ENCODE results near the gene HNRNPA2B1. TPM values are rescaled to one million over a fixed set of nuclear protein-coding genes. Genes with fewer than 3 reads are reported as not detected.
"Not testable (repeated sequence)": the region's sequence is repeated elsewhere in the genome, so short reads cannot be mapped to it uniquely, and the experiment has no call there.

HNRNPA2B1 gene
- total RNA-seq, 4 donors from 2014 or later = 148 to 256 (median 203) TPM

GRCh38 chr7:26179422-26179821 is 21.1 kb downstream of the HNRNPA2B1 start:
- no peak overlapping the region for H3K27ac ChIP-seq
- intact Hi-C loops (cut with DNase I) = no loop called here
- 65 to 75% methylated on average over 5 of the region's 5 CpGs for WGBS, 2 donors

GRCh38 chr7:26178272-26178960 is 22.1 kb downstream of the HNRNPA2B1 start:
- no peak for DNase-seq
- no peak for TF ChIP-seq POLR2A (IDR thresholded peaks at IDR 0.05)
- TF ChIP-seq CTCF (IDR thresholded peaks at IDR 0.05) = no peak
- Histone ChIP-seq H3K36me3 (peaks cover 0 to 3% (median 0%) of the 10 kb centered on the region in 3 donors), H3K9me3 (no peaks in the 10 kb centered on the region), H3K27me3 (no peaks in the 10 kb centered on the region), H3K4me1 (peaks cover 0 to 20% (median 0%) of the 10 kb centered on the region in 3 donors), H3K4me3 (no peak overlapping the region), H3K27ac (no peak overlapping the region)
- 72 to 78% methylated on average over 7 of the region's 7 CpGs for WGBS, 2 donors
- intact Hi-C loops (cut with DNase I) = no loop called here

More at GRCh38 chr7:26179422-26179821, 21.1 kb downstream of the HNRNPA2B1 start:
- no peaks in the 10 kb centered on the region for H3K9me3 ChIP-seq
- H3K4me1 ChIP-seq = peaks cover 0 to 20% (median 0%) of the 10 kb centered on the region in 3 donors
- no peaks in the 10 kb centered on the region for H3K27me3 ChIP-seq
- H3K4me3 ChIP-seq = no peak overlapping the region
- TF ChIP-seq POLR2A (IDR thresholded peaks at IDR 0.05) (no peak), CTCF (IDR thresholded peaks at IDR 0.05) (no peak)
- no peak for DNase-seq
- peaks cover 0 to 3% (median 0%) of the 10 kb centered on the region in 3 donors for H3K36me3 ChIP-seq

- H3K36me3 ChIP-seq; H3K27me3 ChIP-seq; DNase-seq; H3K27ac ChIP-seq; H3K9me3 ChIP-seq; intact Hi-C loops (cut with DNase I); H3K4me3 ChIP-seq: not testable (repeated sequence)
- WGBS, 2 donors = 71 to 77% methylated on average over 11 to 13 of the region's 20 CpGs
- H3K4me1 ChIP-seq = peaks cover 0 to 12% (median 0%) of the 10 kb centered on the region in 3 donors
Measured at GRCh38 chr7:26177269-26177668, 23.3 kb downstream of the HNRNPA2B1 start.

- intact Hi-C loops (cut with DNase I); H3K36me3 ChIP-seq; H3K27ac ChIP-seq; H3K4me3 ChIP-seq; DNase-seq; H3K9me3 ChIP-seq; H3K27me3 ChIP-seq; H3K4me1 ChIP-seq: not testable (repeated sequence)
- WGBS, 2 donors = no CpG with 5 or more reads among the region's 26 CpGs
Measured at GRCh38 chr7:26176696-26177095, 23.9 kb downstream of the HNRNPA2B1 start.

- WGBS, 2 donors = 47% methylated on average over 4 of the region's 4 CpGs; no CpG with 5 or more reads in 1 of the 2 donors
- H3K36me3 ChIP-seq; H3K4me3 ChIP-seq; intact Hi-C loops (cut with DNase I); H3K4me1 ChIP-seq; H3K9me3 ChIP-seq; DNase-seq; H3K27ac ChIP-seq; H3K27me3 ChIP-seq: not testable (repeated sequence)
Measured at GRCh38 chr7:26175903-26176302, 24.6 kb downstream of the HNRNPA2B1 start.

- Histone ChIP-seq H3K4me1 (peaks cover 0 to 7% (median 2%) of the 10 kb centered on the region in 3 donors), H3K9me3 (no peaks in the 10 kb centered on the region), H3K27ac (no peak overlapping the region), H3K4me3 (no peak overlapping the region), H3K27me3 (no peaks in the 10 kb centered on the region), H3K36me3 (peaks cover 0 to 5% (median 0%) of the 10 kb centered on the region in 3 donors)
- no peak for DNase-seq
- TF ChIP-seq POLR2A (IDR thresholded peaks at IDR 0.05) (no peak), CTCF (IDR thresholded peaks at IDR 0.05) (no peak)
- intact Hi-C loops (cut with DNase I) = no loop called here
- WGBS, 2 donors = 87 to 93% methylated on average over 1 of the region's 1 CpG
Measured at GRCh38 chr7:26172048-26172447, 28.5 kb downstream of the HNRNPA2B1 start.

Data from esophagus squamous epithelium (tissue), 5 donors.